ENCODE results near the gene UNC119.

UNC119 gene

GRCh38 chr17:28509789-28510188, 42.6 kb downstream of the UNC119 start:
- peaks cover 63% of the 10 kb centered on the region for H3K27me3 ChIP-seq (ENCODE audit: control insufficient read depth, insufficient read depth, low read length)
- no peaks in the 10 kb centered on the region for H3K36me3 ChIP-seq (ENCODE audit: control insufficient read depth, insufficient read depth, low read length)
- no peaks in the 10 kb centered on the region for H3K9me3 ChIP-seq (ENCODE audit: control insufficient read depth, low read length)
- H3K9ac ChIP-seq (ENCODE audit: low read length): no peak overlapping the region
- H3K4me3 ChIP-seq (ENCODE audit: low read length): no peak overlapping the region
- H3K4me1 ChIP-seq (ENCODE audit: control insufficient read depth, insufficient read depth, low read length): peaks cover 7% of the 10 kb centered on the region

- no peaks in the 10 kb centered on the region for H3K4me1 ChIP-seq (ENCODE audit: control insufficient read depth, insufficient read depth, low read length)
- H3K9ac ChIP-seq (ENCODE audit: low read length): no peak overlapping the region
- peaks cover 63% of the 10 kb centered on the region for H3K27me3 ChIP-seq (ENCODE audit: control insufficient read depth, insufficient read depth, low read length)
- no peaks in the 10 kb centered on the region for H3K9me3 ChIP-seq (ENCODE audit: control insufficient read depth, low read length)
- H3K4me3 ChIP-seq (ENCODE audit: low read length): no peak overlapping the region
- no peaks in the 10 kb centered on the region for H3K36me3 ChIP-seq (ENCODE audit: control insufficient read depth, insufficient read depth, low read length)
Measured at GRCh38 chr17:28508211-28508724, 44.2 kb downstream of the UNC119 start.

- H3K4me1 ChIP-seq (ENCODE audit: control insufficient read depth, insufficient read depth, low read length): no peaks in the 10 kb centered on the region
- H3K9me3 ChIP-seq (ENCODE audit: control insufficient read depth, low read length): no peaks in the 10 kb centered on the region
- H3K4me3 ChIP-seq (ENCODE audit: low read length): no peak overlapping the region
- H3K27me3 ChIP-seq (ENCODE audit: control insufficient read depth, insufficient read depth, low read length): peaks cover 63% of the 10 kb centered on the region
- H3K9ac ChIP-seq (ENCODE audit: low read length): no peak overlapping the region
- H3K36me3 ChIP-seq (ENCODE audit: control insufficient read depth, insufficient read depth, low read length): no peaks in the 10 kb centered on the region
Measured at GRCh38 chr17:28507567-28508203, 44.7 kb downstream of the UNC119 start.

- Histone ChIP-seq H3K36me3 (ENCODE audit: control insufficient read depth, insufficient read depth, low read length) (no peaks in the 10 kb centered on the region), H3K9me3 (ENCODE audit: control insufficient read depth, low read length) (no peaks in the 10 kb centered on the region), H3K27me3 (ENCODE audit: control insufficient read depth, insufficient read depth, low read length) (peaks cover 55% of the 10 kb centered on the region), H3K4me1 (ENCODE audit: control insufficient read depth, insufficient read depth, low read length) (no peaks in the 10 kb centered on the region), H3K4me3 (ENCODE audit: low read length) (no peak overlapping the region), H3K9ac (ENCODE audit: low read length) (no peak overlapping the region)
Measured at GRCh38 chr17:28506763-28507487, 45.5 kb downstream of the UNC119 start.

- Histone ChIP-seq H3K4me3 (ENCODE audit: low read length) (no peak within 1 kb of the TSS), H3K4me1 (ENCODE audit: control insufficient read depth, insufficient read depth, low read length) (no peaks in the 10 kb centered on the region), H3K27me3 (ENCODE audit: control insufficient read depth, insufficient read depth, low read length) (peaks cover 50% of the 10 kb centered on the region)
Measured at GRCh38 chr17:28505986-28506665, 46.3 kb downstream of the UNC119 start, which contains the start of gene FOXN1. Gene FOXN1 (plus strand): TSS chr17:28506348. CDS start chr17:28523970, 17,622 bp downstream.

GRCh38 chr17:28503420-28503819, 49.0 kb downstream of the UNC119 start:
- H3K9ac ChIP-seq (ENCODE audit: low read length): no peak overlapping the region
- H3K9me3 ChIP-seq (ENCODE audit: control insufficient read depth, low read length): no peaks in the 10 kb centered on the region
- no peaks in the 10 kb centered on the region for H3K36me3 ChIP-seq (ENCODE audit: control insufficient read depth, insufficient read depth, low read length)
- no peak overlapping the region for H3K4me3 ChIP-seq (ENCODE audit: low read length)
- no peaks in the 10 kb centered on the region for H3K4me1 ChIP-seq (ENCODE audit: control insufficient read depth, insufficient read depth, low read length)
- H3K27me3 ChIP-seq (ENCODE audit: control insufficient read depth, insufficient read depth, low read length): peaks cover 29% of the 10 kb centered on the region

More at GRCh38 chr17:28505986-28506665, 46.3 kb downstream of the UNC119 start, which contains the start of gene FOXN1:
- Histone ChIP-seq H3K9ac (ENCODE audit: low read length) (no peak within 1 kb of the TSS), H3K9me3 (ENCODE audit: control insufficient read depth, low read length) (no peaks in the 10 kb centered on the region), H3K36me3 (ENCODE audit: control insufficient read depth, insufficient read depth, low read length) (no peaks in the 10 kb centered on the region)

- Histone ChIP-seq H3K4me1 (ENCODE audit: control insufficient read depth, insufficient read depth, low read length) (peaks cover 4% of the 10 kb centered on the region), H3K9ac (ENCODE audit: low read length) (no peak overlapping the region), H3K4me3 (ENCODE audit: low read length) (no peak overlapping the region)
Measured at GRCh38 chr17:28501421-28502284, 50.8 kb downstream of the UNC119 start.

GRCh38 chr17:28500712-28501379, 51.6 kb downstream of the UNC119 start:
- peaks cover 9% of the 10 kb centered on the region for H3K27me3 ChIP-seq (ENCODE audit: control insufficient read depth, insufficient read depth, low read length)
- H3K9me3 ChIP-seq (ENCODE audit: control insufficient read depth, low read length): no peaks in the 10 kb centered on the region
- H3K36me3 ChIP-seq (ENCODE audit: control insufficient read depth, insufficient read depth, low read length): no peaks in the 10 kb centered on the region
- no peak overlapping the region for H3K4me3 ChIP-seq (ENCODE audit: low read length)
- no peak overlapping the region for H3K9ac ChIP-seq (ENCODE audit: low read length)
- H3K4me1 ChIP-seq (ENCODE audit: control insufficient read depth, insufficient read depth, low read length): peaks cover 4% of the 10 kb centered on the region

More at GRCh38 chr17:28501421-28502284, 50.8 kb downstream of the UNC119 start:
- Histone ChIP-seq H3K27me3 (ENCODE audit: control insufficient read depth, insufficient read depth, low read length) (peaks cover 12% of the 10 kb centered on the region), H3K9me3 (ENCODE audit: control insufficient read depth, low read length) (no peaks in the 10 kb centered on the region), H3K36me3 (ENCODE audit: control insufficient read depth, insufficient read depth, low read length) (no peaks in the 10 kb centered on the region)

GRCh38 chr17:28499684-28500357, 52.6 kb downstream of the UNC119 start:
- H3K4me1 ChIP-seq (ENCODE audit: control insufficient read depth, insufficient read depth, low read length): peaks cover 4% of the 10 kb centered on the region
- H3K9me3 ChIP-seq (ENCODE audit: control insufficient read depth, low read length): no peaks in the 10 kb centered on the region
- H3K36me3 ChIP-seq (ENCODE audit: control insufficient read depth, insufficient read depth, low read length): no peaks in the 10 kb centered on the region
- H3K9ac ChIP-seq (ENCODE audit: low read length): no peak overlapping the region
- H3K4me3 ChIP-seq (ENCODE audit: low read length): no peak overlapping the region
- H3K27me3 ChIP-seq (ENCODE audit: control insufficient read depth, insufficient read depth, low read length): peaks cover 10% of the 10 kb centered on the region

GRCh38 chr17:28499364-28499664, 53.1 kb downstream of the UNC119 start:
- H3K4me3 ChIP-seq (ENCODE audit: low read length): no peak overlapping the region
- H3K36me3 ChIP-seq (ENCODE audit: control insufficient read depth, insufficient read depth, low read length): no peaks in the 10 kb centered on the region
- H3K9ac ChIP-seq (ENCODE audit: low read length): no peak overlapping the region
- peaks cover 4% of the 10 kb centered on the region for H3K4me1 ChIP-seq (ENCODE audit: control insufficient read depth, insufficient read depth, low read length)
- no peaks in the 10 kb centered on the region for H3K9me3 ChIP-seq (ENCODE audit: control insufficient read depth, low read length)
- peaks cover 10% of the 10 kb centered on the region for H3K27me3 ChIP-seq (ENCODE audit: control insufficient read depth, insufficient read depth, low read length)

All from mucosa of stomach (tissue), 1 donor.